ENCODE data around the gene OR13C5. TPM values are rescaled to one million over a fixed set of nuclear protein-coding genes. Genes with fewer than 3 reads are reported as not detected.

The OR13C5 gene
- total RNA-seq, 1 experiment from 2014 or later = not detected

- no peak overlapping the region for H3K4me3 Mint-ChIP-seq
- no peak overlapping the region for H2BK12ac ChIP-seq (ENCODE audit: insufficient read length, low read depth, low read length)
- H2AFZ ChIP-seq (ENCODE audit: low read length) = no peak overlapping the region
- no peaks in the 10 kb centered on the region for H3K27me3 Mint-ChIP-seq (ENCODE audit: low read depth)
- H3K4ac ChIP-seq (ENCODE audit: low read depth, low read length) = no peak overlapping the region
- peaks cover 8 to 12% of the 10 kb centered on the region in 2 experiments for H3K4me1 Mint-ChIP-seq
- no peak overlapping the region for H3K27ac ChIP-seq (ENCODE audit: insufficient read length, low read depth, low read length)
- H2BK5ac ChIP-seq (ENCODE audit: insufficient read length, low read length) = no peak overlapping the region
- no peak overlapping the region for H3K23ac ChIP-seq (ENCODE audit: insufficient read length, low read depth, low read length)
- no peak overlapping the region for H2BK120ac ChIP-seq (ENCODE audit: low read depth, low read length, poor library complexity, severe bottlenecking)
- no peak overlapping the region for H3T11ph ChIP-seq (ENCODE audit: low read length)
- H3K27me3 ChIP-seq (ENCODE audit: insufficient read depth, low read length) = no peaks in the 10 kb centered on the region
- no peak overlapping the region for H2AK5ac ChIP-seq (ENCODE audit: insufficient read length, low read length)
- no peak overlapping the region for H3K56ac ChIP-seq (ENCODE audit: insufficient read length, low read depth, low read length)
- DNase-seq = no peak
- no peaks in the 10 kb centered on the region for H3K4me1 ChIP-seq (ENCODE audit: insufficient read depth, low read length)
- H3K4me2 ChIP-seq (ENCODE audit: insufficient read depth, insufficient read length, low read length) = no peak overlapping the region
- peaks cover 0 to 6% (median 5%) of the 10 kb centered on the region in 3 experiments; a peak in 3 of 7 replicates for H3K36me3 Mint-ChIP-seq (ENCODE audit: insufficient read depth in 1 of 3, low read depth in 3 of 3)
- no peak overlapping the region for H2BK15ac ChIP-seq (ENCODE audit: low read depth, low read length)
- H3K9me3 ChIP-seq (ENCODE audit: control insufficient read depth, low read depth, low read length) = no peaks in the 10 kb centered on the region
- no peak overlapping the region for H4K91ac ChIP-seq (ENCODE audit: insufficient read length, low read depth, low read length)
- H3K79me1 ChIP-seq (ENCODE audit: insufficient read depth, low read depth, low read length, poor library complexity, severe bottlenecking) = no peaks in the 10 kb centered on the region
- no peak overlapping the region for H3K9ac ChIP-seq (ENCODE audit: extremely low read depth, insufficient read length, low read length)
- no CpG with 5 or more reads among the region's 1 CpG for WGBS (ENCODE audit: extremely low coverage, insufficient read length, low lambda C conversion rate)
- no peaks in the 10 kb centered on the region for H4K20me1 ChIP-seq (ENCODE audit: control insufficient read depth, insufficient read depth, insufficient read length)
- H4K8ac ChIP-seq (replicated peaks; ENCODE audit: insufficient read length, low read depth, low read length) = no peak overlapping the region
- H4K5ac ChIP-seq (ENCODE audit: insufficient read length, low read depth, low read length) = no peak overlapping the region
- no peak overlapping the region for H3K18ac ChIP-seq (ENCODE audit: insufficient read length, low read depth, low read length)
- no peak for TF ChIP-seq CTCF (conservative IDR thresholded peaks at IDR 0.05)
- H3K79me2 ChIP-seq (ENCODE audit: insufficient read depth, low read length) = no peaks in the 10 kb centered on the region
- no peak overlapping the region for H3K14ac ChIP-seq (ENCODE audit: insufficient read depth, low read length)
- H3K23me2 ChIP-seq (ENCODE audit: insufficient read length, low read depth, low read length, poor library complexity, severe bottlenecking) = no peaks in the 10 kb centered on the region
- H3K27ac Mint-ChIP-seq = no peak overlapping the region
- no peak overlapping the region for H2BK20ac ChIP-seq (ENCODE audit: low read depth, low read length, poor library complexity, severe bottlenecking)
- peaks cover 6 to 10% of the 10 kb centered on the region in 2 experiments for H3K9me3 Mint-ChIP-seq
Observed at GRCh38 chr9:104553261-104553660, 46.0 kb downstream of the OR13C5 start.

Other genes starting within 250 kb of the OR13C5 start
- gene OR13F1, start 95.2 kb downstream of the OR13C5 start, total RNA-seq (2021) = not detected in 2 replicates
- gene OR13C4, start 72.2 kb downstream of the OR13C5 start, total RNA-seq (2021) = not detected in 2 replicates
- gene OR13C3, start 62.6 kb downstream of the OR13C5 start, total RNA-seq (2021) = not detected in 2 replicates
- not detected in 2 replicates for gene OR13C8, start 30.2 kb downstream of the OR13C5 start, total RNA-seq (2021)
- gene OR13C2, start 6.2 kb upstream of the OR13C5 start, total RNA-seq (2021) = not detected in 2 replicates
- not detected in 2 replicates for gene OR13C9, start 18.8 kb upstream of the OR13C5 start, total RNA-seq (2021)
- not detected in 2 replicates for gene OR13D1, start 95.1 kb upstream of the OR13C5 start, total RNA-seq (2021)
- gene NIPSNAP3A, start 148.3 kb upstream of the OR13C5 start, total RNA-seq (2021) = 13.8 and 13.9 TPM in 2 replicates
- 0.26 and 0.57 TPM in 2 replicates for gene NIPSNAP3B, start 164.7 kb upstream of the OR13C5 start, total RNA-seq (2021)

All from H9 (cell line).